Body of pancreas (tissue), 4 donors: ENCODE results near the gene CNOT10. TPM values are rescaled to one million over a fixed set of nuclear protein-coding genes. Genes with fewer than 3 reads are reported as not detected.

ENCODE experiments used
- ATAC-seq: fragments of 150-250 bp; one replicate; pipeline ENCODE4 v1.9.1; 2016
- DNase-seq, 4 donors: peaks; one replicate each; pipeline ENCODE4 v3.0.0-alpha.2; 2019
- H3K27ac ChIP-seq, 4 donors: fragments of 200-600 bp; sonication (generic); 1 replicate in 3 of 4; 2 replicates in 1 of 4; pipeline versions ENCODE4 v1.5.1 to v1.6.1; 2016 to 2019; ENCODE audit warnings: mild to moderate bottlenecking in 1 of 4, mixed read lengths in 1 of 4, moderate library complexity in 1 of 4
- H3K27me3 ChIP-seq, 2 donors: fragments of 200-600 bp; sonication (generic); one replicate each; pipeline ENCODE4 v1.6.0; 2016; ENCODE audit warnings: mild to moderate bottlenecking in 1 of 2
- H3K36me3 ChIP-seq, 2 donors: fragments of 200-600 bp; sonication (generic); replicated peaks in 1 of 2; 2 replicates each; pipeline ENCODE4 v1.5.1; 2016; ENCODE audit warnings: low read depth in 2 of 2; ENCODE audit not compliant: insufficient read depth in 1 of 2
- H3K4me1 ChIP-seq: fragments of 200-600 bp; sonication (generic); one replicate; pipeline ENCODE4 v1.6.0; 2016
- H3K4me3 ChIP-seq, 2 donors: fragments of 200-600 bp; sonication (generic); 1 replicate in 1 of 2; 2 replicates in 1 of 2; pipeline ENCODE4 v1.5.1; 2016 to 2019
- H3K9me3 ChIP-seq, 3 donors: fragments of 200-600 bp; sonication (generic); 1 replicate in 2 of 3; 2 replicates in 1 of 3; pipeline ENCODE4 v1.5.1; 2016
- CTCF ChIP-seq, 7 experiments: fragments of 450-650 bp in 4 of 7; fragments of 200-600 bp in 3 of 7; sonication (generic) in 3 of 7; IDR thresholded peaks; one replicate each; pipeline ENCODE4 v1.5.1; 2016 to 2019; ENCODE audit warnings: antibody characterized with exemption in 7 of 7
- POLR2A ChIP-seq, 3 donors: fragments of 450-650 bp; IDR thresholded peaks; one replicate each; pipeline ENCODE4 v1.6.1; 2016; ENCODE audit warnings: antibody characterized with exemption in 3 of 3, mild to moderate bottlenecking in 2 of 3
- WGBS, 2 donors: methylation state at CpG; one replicate each; pipeline ENCODE4 v1.1.5; 2017; 5-methylcytosine and 5-hydroxymethylcytosine counted together
- intact Hi-C: fragments of 100-400 bp; cut with DNase I; formaldehyde crosslinking; loops from one replicate; pipeline ENCODE4 v1.15.1; 2023
- total RNA-seq, 2 donors: library from RNA; depleted of rRNA; stranded (reverse); fragments of >200 nt; gene quantifications; one replicate each; pipeline ENCODE4 v1.1.0, GENCODE V29; 2016

Gene CNOT10
- total RNA-seq, 2 donors from 2014 or later, result 10.4 to 22.1 TPM

DNA sequence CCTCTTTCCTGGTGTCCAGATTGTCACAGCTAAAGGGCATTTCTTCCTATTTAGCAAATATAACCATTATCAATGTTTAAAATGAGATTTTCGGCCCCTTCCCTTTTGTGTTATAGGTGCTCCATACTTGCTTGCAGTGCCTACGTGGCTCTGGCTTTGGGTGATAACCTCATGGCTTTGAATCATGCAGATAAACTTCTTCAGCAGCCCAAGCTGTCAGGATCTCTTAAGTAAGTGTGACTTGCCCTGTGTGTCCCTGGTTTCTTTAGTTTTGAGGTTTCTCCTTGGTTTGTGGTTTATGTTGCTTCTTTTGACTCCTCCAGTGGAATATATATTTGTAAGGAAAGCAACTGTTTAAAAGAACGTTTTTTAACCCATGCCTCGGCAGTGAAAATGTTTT, 74.4 kb downstream of the CNOT10 start:
- H3K27me3 ChIP-seq, result no peaks in the 10 kb centered on the region
- intact Hi-C loops, result no loop called here
- no peaks in the 10 kb centered on the region for H3K4me1 ChIP-seq
- H3K9me3 ChIP-seq, result no peaks in the 10 kb centered on the region
- DNase-seq, result no peak
- TF ChIP-seq POLR2A (IDR thresholded peaks at IDR 0.05) (no peak), CTCF (IDR thresholded peaks at IDR 0.05) (no peak)
- no peak for ATAC-seq
- H3K27ac ChIP-seq, result no peak overlapping the region
- WGBS, 2 donors, result 71 to 82% methylated on average over 4 of the region's 4 CpGs
- no peak overlapping the region for H3K4me3 ChIP-seq
- peaks cover 0 to 7% of the 10 kb centered on the region in 2 donors for H3K36me3 ChIP-seq

DNA sequence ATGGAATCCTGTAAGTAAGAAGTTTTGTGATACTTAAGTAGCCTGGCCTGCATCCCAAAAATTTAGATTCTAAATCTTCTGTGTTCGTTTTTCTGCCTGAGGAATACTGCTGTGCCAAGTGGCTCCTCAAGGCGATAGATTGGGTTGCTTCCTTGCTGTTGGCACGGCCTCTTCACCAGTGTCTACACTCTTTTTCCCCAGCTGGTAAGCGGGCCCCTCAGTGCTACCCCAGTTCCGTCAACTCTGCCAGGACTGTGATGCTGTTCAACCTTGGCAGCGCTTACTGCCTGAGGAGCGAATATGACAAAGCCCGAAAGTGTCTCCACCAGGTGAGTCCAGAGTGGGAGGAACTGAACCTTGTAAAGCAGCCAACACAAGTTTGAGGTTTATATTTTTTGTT, 79.5 kb downstream of the CNOT10 start:
- WGBS, 2 donors, result 91 to 99% methylated on average over 7 to 8 of the region's 8 CpGs
- Histone ChIP-seq H3K4me1 (no peaks in the 10 kb centered on the region), H3K9me3 (no peaks in the 10 kb centered on the region), H3K27ac (no peak overlapping the region), H3K4me3 (no peak overlapping the region), H3K36me3 (peaks cover 0 to 16% of the 10 kb centered on the region in 2 donors), H3K27me3 (no peaks in the 10 kb centered on the region)
- intact Hi-C loops, result no loop called here
- TF ChIP-seq POLR2A (IDR thresholded peaks at IDR 0.05), result no peak
- DNase-seq (no peak), ATAC-seq (no peak)

GRCh38 chr3:32778389-32778788, 93.4 kb downstream of the CNOT10 start:
- DNase-seq (no peak), ATAC-seq (no peak)
- H3K36me3 ChIP-seq, result peaks cover 0 to under 1% of the 10 kb centered on the region in 2 donors
- no peak overlapping the region for H3K4me3 ChIP-seq
- H3K4me1 ChIP-seq, result peaks cover 9% of the 10 kb centered on the region
- intact Hi-C loops, result no loop called here
- WGBS, 2 donors, result 73 to 86% methylated on average over 2 to 4 of the region's 4 CpGs
- TF ChIP-seq CTCF (IDR thresholded peaks at IDR 0.05) (no peak), POLR2A (IDR thresholded peaks at IDR 0.05) (no peak)
- no peaks in the 10 kb centered on the region for H3K9me3 ChIP-seq
- no peaks in the 10 kb centered on the region for H3K27me3 ChIP-seq
- no peak overlapping the region for H3K27ac ChIP-seq

DNA sequence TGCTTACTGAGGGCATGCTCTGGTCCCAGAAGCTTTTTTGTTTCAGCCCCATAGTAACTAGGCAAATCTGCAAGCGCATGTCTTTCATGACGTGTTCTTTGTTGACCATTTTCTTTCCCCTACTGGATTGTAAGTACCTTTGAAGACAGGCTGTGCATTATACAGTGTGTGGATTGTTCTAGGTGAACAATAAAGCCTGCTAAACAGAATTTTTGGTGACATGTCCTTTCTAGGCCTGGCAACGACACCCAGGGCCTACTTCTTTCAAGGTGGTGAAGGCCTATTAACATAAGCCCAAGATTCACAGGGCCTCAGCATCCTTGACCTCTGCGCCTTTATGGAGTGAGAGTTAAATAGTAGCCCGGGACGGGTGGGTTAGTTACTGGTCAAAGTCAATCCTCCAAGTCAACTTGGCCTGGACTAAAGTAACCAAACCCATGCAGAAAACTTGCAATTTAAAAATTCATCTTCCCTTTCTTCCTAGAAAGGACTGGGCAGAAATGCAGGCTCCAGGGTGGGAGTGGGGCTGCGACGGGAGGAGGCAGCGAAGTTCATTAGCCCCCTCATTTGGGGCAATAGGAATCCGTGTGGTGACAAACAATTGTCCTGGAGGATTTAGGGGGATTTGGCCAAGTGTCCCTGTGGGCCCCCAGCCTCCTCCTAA, 95.2 kb downstream of the CNOT10 start:
- no peak overlapping the region for H3K27ac ChIP-seq
- no peak overlapping the region for H3K4me3 ChIP-seq
- H3K9me3 ChIP-seq, result no peaks in the 10 kb centered on the region
- no peak for DNase-seq
- WGBS, 2 donors, result 89 to 93% methylated on average over 9 to 10 of the region's 10 CpGs
- peaks cover 9% of the 10 kb centered on the region for H3K4me1 ChIP-seq
- no peak for ATAC-seq
- TF ChIP-seq POLR2A (IDR thresholded peaks at IDR 0.05) (no peak), CTCF (IDR thresholded peaks at IDR 0.05) (no peak)
- intact Hi-C loops, result no loop called here
- no peaks in the 10 kb centered on the region for H3K36me3 ChIP-seq
- no peaks in the 10 kb centered on the region for H3K27me3 ChIP-seq

DNA sequence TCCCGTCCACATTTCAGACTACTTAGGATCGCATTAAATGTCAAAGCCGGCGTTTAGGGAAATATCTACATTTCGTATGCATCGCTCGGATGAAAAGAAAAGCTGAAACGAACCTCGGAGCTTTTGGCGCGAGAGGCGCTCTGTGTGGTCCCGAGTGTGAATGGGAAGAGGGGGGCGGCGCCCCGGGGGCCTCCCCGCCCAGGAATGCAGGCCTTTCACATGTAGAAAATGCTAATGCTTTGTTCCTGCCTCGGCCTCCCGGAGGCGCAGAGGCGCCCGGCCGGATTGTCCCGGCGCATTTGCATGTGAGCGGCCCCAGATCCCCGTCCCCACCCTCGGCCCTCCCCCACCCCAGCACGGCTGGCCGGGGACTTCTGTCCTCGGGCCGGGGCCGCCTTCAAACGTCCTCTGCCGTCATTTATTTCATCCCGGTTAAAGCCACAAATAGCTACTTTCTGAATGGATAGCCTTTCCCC, 95.8 kb downstream of the CNOT10 start:
- DNase-seq, result peak; percentile 22 to 53 (median 28)
- peaks cover 9% of the 10 kb centered on the region for H3K4me1 ChIP-seq
- 4 to 10% methylated on average over 2 to 36 of the region's 36 CpGs for WGBS, 2 donors
- no peak overlapping the region for H3K27ac ChIP-seq
- no peaks in the 10 kb centered on the region for H3K36me3 ChIP-seq
- TF ChIP-seq POLR2A (IDR thresholded peaks at IDR 0.05) (no peak), CTCF (IDR thresholded peaks at IDR 0.05) (no peak)
- no peaks in the 10 kb centered on the region for H3K9me3 ChIP-seq
- peak; percentile 62 for ATAC-seq
- peak overlapping the region; percentile 18 to 45 for H3K4me3 ChIP-seq
- H3K27me3 ChIP-seq, result no peaks in the 10 kb centered on the region
- intact Hi-C loops, result no loop called here
